HepG2 (cell line): ENCODE data around the gene CPPED1. TPM values are rescaled to one million over a fixed set of nuclear protein-coding genes. Genes with fewer than 3 reads are reported as not detected.

Source experiments
- CBX5 ChIP-seq: sonication (generic); formaldehyde crosslinking; IDR thresholded peaks from 2 replicates; pipeline ENCODE4 v1.4.0; 2020; ENCODE audit warnings: missing genetic modification reagents, borderline replicate concordance
- CEBPB ChIP-seq: IDR thresholded peaks from 2 replicates; pipeline ENCODE4 v1.6.1; 2011; ENCODE audit warnings: low read depth, low read length, improper control_type of control experiment, borderline replicate concordance
- EP300 ChIP-seq, 3 experiments: sonication (generic) in 1 of 3; formaldehyde crosslinking in 1 of 3; IDR thresholded peaks; 2 replicates each; pipeline versions ENCODE4 v1.5.1 to v1.6.1; 2011 to 2020; ENCODE audit warnings: low read depth in 2 of 3, low read length in 2 of 3, borderline replicate concordance in 1 of 3, improper control_type of control experiment in 1 of 3, mild to moderate bottlenecking in 1 of 3, missing genetic modification reagents in 1 of 3, moderate library complexity in 1 of 3
- FOXP1 ChIP-seq, 2 experiments: fragments of 450-650 bp in 1 of 2; IDR thresholded peaks; 2 replicates each; pipeline ENCODE4 v1.6.1; 2017 to 2018; ENCODE audit warnings: antibody characterized with exemption in 1 of 2
- GATAD2A ChIP-seq: IDR thresholded peaks from 2 replicates; pipeline ENCODE4 v1.6.1; 2016
- HOXA5 ChIP-seq: sonication (generic); formaldehyde crosslinking; IDR thresholded peaks from 2 replicates; pipeline ENCODE4 v1.4.0; 2020; ENCODE audit warnings: missing genetic modification reagents
- HOXD1 ChIP-seq: sonication (generic); formaldehyde crosslinking; IDR thresholded peaks from 2 replicates; pipeline ENCODE4 v1.5.0; 2020; ENCODE audit warnings: missing genetic modification reagents
- KDM1A ChIP-seq: IDR thresholded peaks from 2 replicates; pipeline ENCODE4 v1.6.1; 2016; ENCODE audit warnings: missing compliant biosample characterization
- POLR2AphosphoS5 ChIP-seq: IDR thresholded peaks from 2 replicates; pipeline ENCODE4 v1.6.1; 2012; ENCODE audit warnings: low read depth, low read length
- RXRB ChIP-seq: IDR thresholded peaks from 2 replicates; pipeline ENCODE4 v1.6.1; 2016; ENCODE audit warnings: borderline replicate concordance, missing genetic modification reagents, missing compliant biosample characterization
- SOX13 ChIP-seq, 3 experiments: fragments of 450-650 bp in 1 of 3; sonication (generic) in 1 of 3; formaldehyde crosslinking in 1 of 3; IDR thresholded peaks in 2 of 3; conservative IDR thresholded peaks in 1 of 3; 2 replicates each; pipeline versions ENCODE4 v1.5.0 to v1.6.1; 2016 to 2020; ENCODE audit warnings: antibody characterized with exemption in 1 of 3, mild to moderate bottlenecking in 1 of 3, missing compliant biosample characterization in 1 of 3, missing genetic modification reagents in 1 of 3, moderate library complexity in 1 of 3
- TCF12 ChIP-seq, 2 experiments: fragments of 450-650 bp in 1 of 2; sonication (generic) in 1 of 2; formaldehyde crosslinking in 1 of 2; IDR thresholded peaks; 2 replicates each; pipeline versions ENCODE4 v1.6.1 to v1.8.0; 2017 to 2022; ENCODE audit warnings: antibody characterized with exemption in 1 of 2, mild to moderate bottlenecking in 1 of 2, missing genetic modification reagents in 1 of 2, moderate library complexity in 1 of 2
- TEF ChIP-seq: sonication (generic); formaldehyde crosslinking; IDR thresholded peaks from 2 replicates; pipeline ENCODE4 v1.5.0; 2020; ENCODE audit warnings: missing genetic modification reagents
- ZNF24 ChIP-seq: fragments of 450-650 bp; IDR thresholded peaks from 2 replicates; pipeline ENCODE4 v1.6.1; 2017; ENCODE audit warnings: antibody characterized with exemption, mild to moderate bottlenecking
- ZNF44 ChIP-seq: sonication (generic); formaldehyde crosslinking; IDR thresholded peaks from 2 replicates; pipeline ENCODE4 v1.5.1; 2020; ENCODE audit warnings: mild to moderate bottlenecking, missing genetic modification reagents
- ZNF678 ChIP-seq: sonication (generic); formaldehyde crosslinking; IDR thresholded peaks from 2 replicates; pipeline ENCODE4 v1.4.0; 2020; ENCODE audit warnings: mild to moderate bottlenecking, missing genetic modification reagents
- polyA plus RNA-seq, 8 experiments: library from polyadenylated mRNA; depleted of rRNA in 3 of 8; stranded (reverse) in 7 of 8; unstranded in 1 of 8; fragments of >200 nt; fragmentation: Illumina TruSeq in 4 of 8; extraction: Trizol in 4 of 8; gene quantifications; 2 replicates each; pipeline versions ENCODE4 v1.2.1 to v1.2.3, GENCODE V29; 2011 to 2016; ENCODE audit warnings: low read depth in 4 of 8, missing spikeins in 1 of 8, mixed read lengths in 1 of 8; ENCODE audit not compliant: insufficient read depth in 1 of 8
- total RNA-seq, 5 experiments: library from RNA; depleted of rRNA; stranded (reverse); fragments of >200 nt; fragmentation: Illumina TruSeq; extraction: Trizol; gene quantifications; 2 replicates each; pipeline ENCODE4 v1.2.3, GENCODE V29; 2016; ENCODE audit warnings: low read depth in 1 of 5
- TF ChIP-seq, protein P1 (sequence below): sonication (generic); formaldehyde crosslinking; IDR thresholded peaks from 2 replicates; pipeline ENCODE4 v1.9.0; 2021; ENCODE audit warnings: missing genetic modification reagents, borderline replicate concordance
- TF ChIP-seq, protein P2 (sequence below): sonication (generic); formaldehyde crosslinking; IDR thresholded peaks from 2 replicates; pipeline ENCODE4 v1.5.0; 2020; ENCODE audit warnings: mild to moderate bottlenecking, missing genetic modification reagents, borderline replicate concordance
- TF ChIP-seq, protein P3 (sequence below): sonication (generic); formaldehyde crosslinking; IDR thresholded peaks from 2 replicates; pipeline ENCODE4 v1.5.0; 2020; ENCODE audit warnings: mild to moderate bottlenecking, missing genetic modification reagents

CPPED1 gene
- total and polyA plus RNA-seq, 2 of the 13 experiments (the other 11 are each of a cell fraction or from before 2014, with no cell fraction given) = 66.6 to 71.3 TPM

GRCh38 chr16:12716658-12717057 is 87.0 kb downstream of the CPPED1 start (continued):
- TF ChIP-seq, protein P1, sequence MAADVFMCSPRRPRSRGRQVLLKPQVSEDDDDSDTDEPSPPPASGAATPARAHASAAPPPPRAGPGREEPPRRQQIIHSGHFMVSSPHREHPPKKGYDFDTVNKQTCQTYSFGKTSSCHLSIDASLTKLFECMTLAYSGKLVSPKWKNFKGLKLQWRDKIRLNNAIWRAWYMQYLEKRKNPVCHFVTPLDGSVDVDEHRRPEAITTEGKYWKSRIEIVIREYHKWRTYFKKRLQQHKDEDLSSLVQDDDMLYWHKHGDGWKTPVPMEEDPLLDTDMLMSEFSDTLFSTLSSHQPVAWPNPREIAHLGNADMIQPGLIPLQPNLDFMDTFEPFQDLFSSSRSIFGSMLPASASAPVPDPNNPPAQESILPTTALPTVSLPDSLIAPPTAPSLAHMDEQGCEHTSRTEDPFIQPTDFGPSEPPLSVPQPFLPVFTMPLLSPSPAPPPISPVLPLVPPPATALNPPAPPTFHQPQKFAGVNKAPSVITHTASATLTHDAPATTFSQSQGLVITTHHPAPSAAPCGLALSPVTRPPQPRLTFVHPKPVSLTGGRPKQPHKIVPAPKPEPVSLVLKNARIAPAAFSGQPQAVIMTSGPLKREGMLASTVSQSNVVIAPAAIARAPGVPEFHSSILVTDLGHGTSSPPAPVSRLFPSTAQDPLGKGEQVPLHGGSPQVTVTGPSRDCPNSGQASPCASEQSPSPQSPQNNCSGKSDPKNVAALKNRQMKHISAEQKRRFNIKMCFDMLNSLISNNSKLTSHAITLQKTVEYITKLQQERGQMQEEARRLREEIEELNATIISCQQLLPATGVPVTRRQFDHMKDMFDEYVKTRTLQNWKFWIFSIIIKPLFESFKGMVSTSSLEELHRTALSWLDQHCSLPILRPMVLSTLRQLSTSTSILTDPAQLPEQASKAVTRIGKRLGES = no peak
- TF ChIP-seq ZNF24 (no peak), ZNF44 (CRISPR knock-in tag) (no peak), KDM1A (CRISPR knock-in tag) (peak; percentile 24; the same call in 1 of the 2 replicates), POLR2AphosphoS5 (no peak), ZNF678 (CRISPR knock-in tag) (no peak), FOXP1 (IDR thresholded peaks at IDR 0.05) (no peak), FOXP1 (CRISPR knock-in tag; IDR thresholded peaks at IDR 0.05) (no peak), TCF12 (IDR thresholded peaks at IDR 0.05) (no peak), TCF12 (CRISPR knock-in tag; IDR thresholded peaks at IDR 0.05) (no peak), RXRB (CRISPR knock-in tag) (0 out of 2 replicates have a peak, but pooled peaks have one; percentile 26), TEF (CRISPR knock-in tag) (no peak), CEBPB (peak; percentile 82), EP300 (IDR thresholded peaks at IDR 0.05; ENCODE audit: low read depth in 2 of 2, low read length in 2 of 2) (peak in 1 of 2 experiments; percentile 18; a peak in 1 of 4 replicates), EP300 (CRISPR knock-in tag; IDR thresholded peaks at IDR 0.05; ENCODE audit: borderline replicate concordance) (peak; percentile 36; the same call in 1 of the 2 replicates), CBX5 (CRISPR knock-in tag) (peak; percentile 80; the same call in 1 of the 2 replicates), HOXD1 (CRISPR knock-in tag) (no peak), HOXA5 (CRISPR knock-in tag) (no peak), SOX13 (IDR thresholded peaks at IDR 0.05) (0 out of 2 replicates have a peak, but pooled peaks have one; percentile 14), SOX13 (CRISPR knock-in tag; conservative IDR thresholded peaks at IDR 0.05 in 1 of 2, IDR thresholded peaks at IDR 0.05 in 1 of 2) (peak in 1 of 2 experiments; percentile 71; a peak in 2 of 4 replicates), GATAD2A (CRISPR knock-in tag) (peak; percentile 84)
- TF ChIP-seq, protein P2, sequence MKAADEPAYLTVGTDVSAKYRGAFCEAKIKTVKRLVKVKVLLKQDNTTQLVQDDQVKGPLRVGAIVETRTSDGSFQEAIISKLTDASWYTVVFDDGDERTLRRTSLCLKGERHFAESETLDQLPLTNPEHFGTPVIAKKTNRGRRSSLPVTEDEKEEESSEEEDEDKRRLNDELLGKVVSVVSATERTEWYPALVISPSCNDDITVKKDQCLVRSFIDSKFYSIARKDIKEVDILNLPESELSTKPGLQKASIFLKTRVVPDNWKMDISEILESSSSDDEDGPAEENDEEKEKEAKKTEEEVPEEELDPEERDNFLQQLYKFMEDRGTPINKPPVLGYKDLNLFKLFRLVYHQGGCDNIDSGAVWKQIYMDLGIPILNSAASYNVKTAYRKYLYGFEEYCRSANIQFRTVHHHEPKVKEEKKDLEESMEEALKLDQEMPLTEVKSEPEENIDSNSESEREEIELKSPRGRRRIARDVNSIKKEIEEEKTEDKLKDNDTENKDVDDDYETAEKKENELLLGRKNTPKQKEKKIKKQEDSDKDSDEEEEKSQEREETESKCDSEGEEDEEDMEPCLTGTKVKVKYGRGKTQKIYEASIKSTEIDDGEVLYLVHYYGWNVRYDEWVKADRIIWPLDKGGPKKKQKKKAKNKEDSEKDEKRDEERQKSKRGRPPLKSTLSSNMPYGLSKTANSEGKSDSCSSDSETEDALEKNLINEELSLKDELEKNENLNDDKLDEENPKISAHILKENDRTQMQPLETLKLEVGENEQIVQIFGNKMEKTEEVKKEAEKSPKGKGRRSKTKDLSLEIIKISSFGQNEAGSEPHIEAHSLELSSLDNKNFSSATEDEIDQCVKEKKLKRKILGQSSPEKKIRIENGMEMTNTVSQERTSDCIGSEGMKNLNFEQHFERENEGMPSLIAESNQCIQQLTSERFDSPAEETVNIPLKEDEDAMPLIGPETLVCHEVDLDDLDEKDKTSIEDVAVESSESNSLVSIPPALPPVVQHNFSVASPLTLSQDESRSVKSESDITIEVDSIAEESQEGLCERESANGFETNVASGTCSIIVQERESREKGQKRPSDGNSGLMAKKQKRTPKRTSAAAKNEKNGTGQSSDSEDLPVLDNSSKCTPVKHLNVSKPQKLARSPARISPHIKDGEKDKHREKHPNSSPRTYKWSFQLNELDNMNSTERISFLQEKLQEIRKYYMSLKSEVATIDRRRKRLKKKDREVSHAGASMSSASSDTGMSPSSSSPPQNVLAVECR = no peak
- TF ChIP-seq, protein P3, sequence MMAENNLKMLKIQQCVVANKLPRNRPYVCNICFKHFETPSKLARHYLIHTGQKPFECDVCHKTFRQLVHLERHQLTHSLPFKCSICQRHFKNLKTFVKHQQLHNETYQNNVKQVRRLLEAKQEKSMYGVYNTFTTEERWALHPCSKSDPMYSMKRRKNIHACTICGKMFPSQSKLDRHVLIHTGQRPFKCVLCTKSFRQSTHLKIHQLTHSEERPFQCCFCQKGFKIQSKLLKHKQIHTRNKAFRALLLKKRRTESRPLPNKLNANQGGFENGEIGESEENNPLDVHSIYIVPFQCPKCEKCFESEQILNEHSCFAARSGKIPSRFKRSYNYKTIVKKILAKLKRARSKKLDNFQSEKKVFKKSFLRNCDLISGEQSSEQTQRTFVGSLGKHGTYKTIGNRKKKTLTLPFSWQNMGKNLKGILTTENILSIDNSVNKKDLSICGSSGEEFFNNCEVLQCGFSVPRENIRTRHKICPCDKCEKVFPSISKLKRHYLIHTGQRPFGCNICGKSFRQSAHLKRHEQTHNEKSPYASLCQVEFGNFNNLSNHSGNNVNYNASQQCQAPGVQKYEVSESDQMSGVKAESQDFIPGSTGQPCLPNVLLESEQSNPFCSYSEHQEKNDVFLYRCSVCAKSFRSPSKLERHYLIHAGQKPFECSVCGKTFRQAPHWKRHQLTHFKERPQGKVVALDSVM (CRISPR knock-in tag) = no peak
